Neural cell (in vitro differentiated cells): ENCODE measurements around the gene RPGRIP1L.

ENCODE experiments used
- EP300 ChIP-seq: fragments of 450-650 bp; conservative IDR thresholded peaks from 2 replicates; pipeline ENCODE4 v1.6.1; 2014; ENCODE audit warnings: antibody characterized with exemption, mild to moderate bottlenecking, moderate library complexity; ENCODE audit not compliant: poor library complexity, severe bottlenecking
- EZH2 ChIP-seq: fragments of 200-600, 300-800 bp; shearing (Covaris generic), sonication (generic); IDR thresholded peaks from 2 replicates; pipeline ENCODE4 v1.6.1; 2014; ENCODE audit warnings: antibody characterized with exemption, low read length, borderline replicate concordance, mild to moderate bottlenecking; ENCODE audit not compliant: insufficient read depth, poor library complexity, severe bottlenecking
- MXI1 ChIP-seq: fragments of 450-650 bp; conservative IDR thresholded peaks from 2 replicates; pipeline ENCODE4 v1.6.1; 2014; ENCODE audit warnings: antibody characterized with exemption, mild to moderate bottlenecking; ENCODE audit not compliant: poor library complexity, severe bottlenecking
- POLR2AphosphoS5 ChIP-seq: IDR thresholded peaks from 2 replicates; pipeline ENCODE4 v1.6.1; 2012
- RAD21 ChIP-seq: fragments of 450-650 bp; conservative IDR thresholded peaks from 2 replicates; pipeline ENCODE4 v1.6.1; 2014; ENCODE audit warnings: antibody characterized with exemption, mild to moderate bottlenecking, moderate library complexity
- REST ChIP-seq: IDR thresholded peaks from 2 replicates; pipeline ENCODE4 v1.6.1; 2012; ENCODE audit warnings: borderline replicate concordance
- TF ChIP-seq, protein P1 (sequence below): fragments of 450-650 bp; IDR thresholded peaks from 2 replicates; pipeline ENCODE4 v1.5.1; 2014; ENCODE audit warnings: antibody characterized with exemption, mild to moderate bottlenecking, moderate library complexity; ENCODE audit not compliant: poor library complexity, severe bottlenecking

DNA sequence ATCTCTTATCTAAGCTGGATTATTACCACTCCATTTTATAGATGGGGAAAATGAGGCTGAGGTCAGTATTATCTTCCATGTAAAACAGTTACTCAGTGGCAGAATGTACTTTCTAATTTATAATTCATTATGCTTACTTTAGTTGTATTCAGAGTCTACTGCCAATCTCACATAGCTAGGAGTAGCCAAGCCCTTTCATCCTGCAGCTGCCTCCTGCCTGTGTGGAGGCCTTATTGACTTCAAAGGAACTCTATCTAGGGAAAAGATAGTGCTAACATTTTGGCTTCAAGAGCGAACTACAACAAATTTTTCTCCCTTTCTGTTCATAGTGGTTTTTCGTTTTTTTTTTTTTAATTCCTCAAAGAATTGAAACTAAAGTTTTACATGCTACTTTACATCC is 12.9 kb downstream of the RPGRIP1L start:
- TF ChIP-seq, protein P1, sequence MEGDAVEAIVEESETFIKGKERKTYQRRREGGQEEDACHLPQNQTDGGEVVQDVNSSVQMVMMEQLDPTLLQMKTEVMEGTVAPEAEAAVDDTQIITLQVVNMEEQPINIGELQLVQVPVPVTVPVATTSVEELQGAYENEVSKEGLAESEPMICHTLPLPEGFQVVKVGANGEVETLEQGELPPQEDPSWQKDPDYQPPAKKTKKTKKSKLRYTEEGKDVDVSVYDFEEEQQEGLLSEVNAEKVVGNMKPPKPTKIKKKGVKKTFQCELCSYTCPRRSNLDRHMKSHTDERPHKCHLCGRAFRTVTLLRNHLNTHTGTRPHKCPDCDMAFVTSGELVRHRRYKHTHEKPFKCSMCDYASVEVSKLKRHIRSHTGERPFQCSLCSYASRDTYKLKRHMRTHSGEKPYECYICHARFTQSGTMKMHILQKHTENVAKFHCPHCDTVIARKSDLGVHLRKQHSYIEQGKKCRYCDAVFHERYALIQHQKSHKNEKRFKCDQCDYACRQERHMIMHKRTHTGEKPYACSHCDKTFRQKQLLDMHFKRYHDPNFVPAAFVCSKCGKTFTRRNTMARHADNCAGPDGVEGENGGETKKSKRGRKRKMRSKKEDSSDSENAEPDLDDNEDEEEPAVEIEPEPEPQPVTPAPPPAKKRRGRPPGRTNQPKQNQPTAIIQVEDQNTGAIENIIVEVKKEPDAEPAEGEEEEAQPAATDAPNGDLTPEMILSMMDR = no peak
- TF ChIP-seq EZH2 (no peak), REST (no peak), MXI1 (no peak), POLR2AphosphoS5 (no peak), RAD21 (no peak), EP300 (no peak)
